Peyer's patch (tissue), 4 donors: ENCODE results near the gene TRIO. TPM values are rescaled to one million over a fixed set of nuclear protein-coding genes. Genes with fewer than 3 reads are reported as not detected.

ENCODE experiments used
- DNase-seq, 3 donors: peaks; one replicate each; pipeline ENCODE4 v3.0.0-alpha.2; 2017 to 2019
- H3K27ac ChIP-seq, 4 donors: fragments of 200-600 bp; sonication (generic); one replicate each; pipeline ENCODE4 v1.5.1; 2016 to 2019
- H3K27me3 ChIP-seq, 2 donors: fragments of 200-600 bp; sonication (generic); one replicate each; pipeline ENCODE4 v1.5.1; 2019
- H3K36me3 ChIP-seq, 3 donors: fragments of 200-600 bp; sonication (generic); one replicate each; pipeline ENCODE4 v1.5.1; 2016 to 2019
- H3K4me1 ChIP-seq, 4 donors: fragments of 200-600 bp; sonication (generic); one replicate each; pipeline ENCODE4 v1.5.1; 2016 to 2019
- H3K4me3 ChIP-seq, 4 donors: fragments of 200-600 bp; sonication (generic); 1 replicate in 3 of 4; 2 replicates in 1 of 4; pipeline ENCODE4 v1.5.1; 2016 to 2019; ENCODE audit warnings: mild to moderate bottlenecking in 1 of 4
- H3K9me3 ChIP-seq, 4 donors: fragments of 200-600 bp; sonication (generic); one replicate each; pipeline ENCODE4 v1.5.1; 2016 to 2019; ENCODE audit warnings: mild to moderate bottlenecking in 1 of 4
- POLR2A ChIP-seq, 2 donors: fragments of 450-650 bp; IDR thresholded peaks; one replicate each; pipeline ENCODE4 v1.5.1; 2017; ENCODE audit warnings: antibody characterized with exemption in 2 of 2, mild to moderate bottlenecking in 2 of 2, moderate library complexity in 2 of 2
- total RNA-seq, 4 donors: library from RNA; depleted of rRNA; stranded (reverse); fragments of >200 nt; gene quantifications; one replicate each; pipeline ENCODE4 v1.1.0, GENCODE V29; 2016
- TF ChIP-seq, protein P1 (sequence below), 6 experiments: fragments of 450-650 bp in 4 of 6; fragments of 200-600 bp in 2 of 6; sonication (generic) in 1 of 6; IDR thresholded peaks; one replicate each; pipeline ENCODE4 v1.5.1; 2017 to 2019; ENCODE audit warnings: antibody characterized with exemption in 6 of 6, mild to moderate bottlenecking in 3 of 6, moderate library complexity in 1 of 6

The TRIO gene
- total RNA-seq, 4 donors from 2014 or later = 171 to 456 (median 340) TPM

DNA sequence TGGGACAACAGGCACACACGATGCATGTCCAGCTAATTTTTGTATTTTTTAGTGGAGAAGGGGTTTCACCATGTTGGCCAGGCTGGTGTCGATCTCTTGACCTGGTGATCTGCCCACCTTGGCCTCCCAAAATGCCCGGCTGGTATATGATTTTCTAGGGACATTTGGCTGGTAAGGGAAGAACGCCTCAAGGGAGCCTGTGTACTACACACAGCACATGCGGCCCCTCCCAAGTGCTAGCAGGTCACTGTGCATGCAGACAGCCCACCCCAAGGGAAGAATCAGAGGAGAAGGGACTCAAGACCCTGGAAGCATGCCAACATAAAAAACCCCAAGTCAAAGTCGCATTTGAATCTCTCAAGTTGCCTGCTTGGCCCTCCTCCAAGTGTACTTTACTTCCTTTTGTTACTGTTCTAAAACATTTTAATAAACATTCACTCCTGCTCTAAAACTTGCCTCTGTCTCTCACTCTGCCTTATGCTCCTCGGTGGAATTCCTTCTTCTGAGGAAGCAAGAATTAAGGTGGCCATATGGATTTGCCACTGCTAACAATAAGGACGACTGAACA is 414.1 kb downstream of the TRIO start:
- Histone ChIP-seq H3K36me3 (no peaks in the 10 kb centered on the region), H3K4me1 (peaks cover 0 to 29% (median 0%) of the 10 kb centered on the region in 4 donors), H3K9me3 (no peaks in the 10 kb centered on the region), H3K27me3 (no peaks in the 10 kb centered on the region), H3K4me3 (no peak overlapping the region), H3K27ac (peak overlapping the region in 3 of 4 donors; percentile 36 to 63 (median 51))
- TF ChIP-seq, protein P1, sequence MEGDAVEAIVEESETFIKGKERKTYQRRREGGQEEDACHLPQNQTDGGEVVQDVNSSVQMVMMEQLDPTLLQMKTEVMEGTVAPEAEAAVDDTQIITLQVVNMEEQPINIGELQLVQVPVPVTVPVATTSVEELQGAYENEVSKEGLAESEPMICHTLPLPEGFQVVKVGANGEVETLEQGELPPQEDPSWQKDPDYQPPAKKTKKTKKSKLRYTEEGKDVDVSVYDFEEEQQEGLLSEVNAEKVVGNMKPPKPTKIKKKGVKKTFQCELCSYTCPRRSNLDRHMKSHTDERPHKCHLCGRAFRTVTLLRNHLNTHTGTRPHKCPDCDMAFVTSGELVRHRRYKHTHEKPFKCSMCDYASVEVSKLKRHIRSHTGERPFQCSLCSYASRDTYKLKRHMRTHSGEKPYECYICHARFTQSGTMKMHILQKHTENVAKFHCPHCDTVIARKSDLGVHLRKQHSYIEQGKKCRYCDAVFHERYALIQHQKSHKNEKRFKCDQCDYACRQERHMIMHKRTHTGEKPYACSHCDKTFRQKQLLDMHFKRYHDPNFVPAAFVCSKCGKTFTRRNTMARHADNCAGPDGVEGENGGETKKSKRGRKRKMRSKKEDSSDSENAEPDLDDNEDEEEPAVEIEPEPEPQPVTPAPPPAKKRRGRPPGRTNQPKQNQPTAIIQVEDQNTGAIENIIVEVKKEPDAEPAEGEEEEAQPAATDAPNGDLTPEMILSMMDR (IDR thresholded peaks at IDR 0.05) = no peak
- TF ChIP-seq POLR2A (IDR thresholded peaks at IDR 0.05) = no peak
- DNase-seq = peak in 2 of 3 donors; percentile 56 to 60

DNA sequence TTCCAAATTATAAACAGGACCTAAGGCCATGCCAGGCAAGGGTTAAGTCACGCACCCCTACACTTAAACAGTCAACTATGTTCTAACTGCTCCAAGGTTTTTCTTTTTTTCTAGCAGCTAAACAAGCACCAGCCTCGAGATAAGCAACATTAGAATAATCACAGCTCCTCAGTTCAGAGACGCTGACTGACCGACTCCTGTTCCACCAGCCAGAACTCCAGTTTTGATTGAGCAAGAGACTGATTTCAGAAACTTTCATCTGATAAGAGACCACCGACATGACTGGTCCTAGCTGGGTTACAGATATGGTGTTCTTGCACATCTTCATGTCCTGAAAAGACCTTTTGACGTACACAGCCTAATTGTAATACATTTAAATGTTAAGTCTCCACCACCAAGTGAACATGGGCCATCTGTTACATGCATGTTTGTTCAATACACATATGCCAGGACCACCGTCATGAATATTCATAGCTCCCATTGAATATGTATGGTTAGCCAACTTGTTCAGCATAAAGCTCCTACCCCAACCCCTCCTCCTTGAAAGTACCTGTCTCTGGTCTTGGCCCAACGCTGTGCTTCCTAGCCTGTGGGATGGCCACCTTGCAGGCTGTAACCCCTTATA is 414.8 kb downstream of the TRIO start:
- DNase-seq = no peak
- Histone ChIP-seq H3K27ac (peak overlapping the region in 2 of 4 donors; percentile 17 to 63), H3K4me3 (no peak overlapping the region), H3K27me3 (no peaks in the 10 kb centered on the region), H3K9me3 (no peaks in the 10 kb centered on the region), H3K36me3 (no peaks in the 10 kb centered on the region), H3K4me1 (peaks cover 0 to 29% (median 0%) of the 10 kb centered on the region in 4 donors)
- TF ChIP-seq POLR2A (IDR thresholded peaks at IDR 0.05) = no peak
- TF ChIP-seq, protein P1 (IDR thresholded peaks at IDR 0.05) = no peak

Other genes starting within 250 kb of the TRIO start
- gene DNAH5, start 198.7 kb upstream of the TRIO start, total RNA-seq = 1 to 10 TPM in 1 of 4 donors, under 1 TPM in 3; 0.28 to 3.3 (median 0.44) TPM